Endodermal cell (in vitro differentiated cells): Measurements from ENCODE around the gene SRPK3. TPM values are rescaled to one million over a fixed set of nuclear protein-coding genes. Genes with fewer than 3 reads are reported as not detected.

Source experiments
- DNase-seq: peaks from one replicate; pipeline ENCODE4 v3.0.0-alpha.2; 2017
- H3K27ac ChIP-seq: 2 replicates; pipeline ENCODE4 v1.5.1; 2013; ENCODE audit warnings: mild to moderate bottlenecking, low read depth, low read length, moderate library complexity
- H3K27me3 ChIP-seq: 2 replicates; pipeline ENCODE4 v1.6.1; 2013; ENCODE audit warnings: mild to moderate bottlenecking, low read length, moderate library complexity; ENCODE audit not compliant: insufficient read depth, control insufficient read depth, poor library complexity, severe bottlenecking
- H3K36me3 ChIP-seq: 2 replicates; pipeline ENCODE4 v1.7.0; 2013; ENCODE audit warnings: mild to moderate bottlenecking, low read length, moderate library complexity; ENCODE audit not compliant: control insufficient read depth, insufficient read depth
- H3K4me1 ChIP-seq: one replicate; pipeline ENCODE4 v1.7.0; 2013; ENCODE audit warnings: low read length; ENCODE audit not compliant: control insufficient read depth, insufficient read depth
- H3K4me3 ChIP-seq: 2 replicates; pipeline ENCODE4 v1.5.1; 2013; ENCODE audit warnings: mild to moderate bottlenecking, low read length, moderate library complexity
- H3K9ac ChIP-seq: 2 replicates; pipeline ENCODE4 v1.6.1; 2013; ENCODE audit warnings: mild to moderate bottlenecking, low read length, moderate library complexity; ENCODE audit not compliant: poor library complexity, severe bottlenecking; ENCODE audit errors: extremely low read depth
- H3K9me3 ChIP-seq: 2 replicates; pipeline ENCODE4 v1.6.1; 2013; ENCODE audit warnings: mild to moderate bottlenecking, low read length, moderate library complexity; ENCODE audit not compliant: control insufficient read depth
- H3K27ac Mint-ChIP-seq: 2 replicates; pipeline ENCODE4 v1.8.0; 2020; ENCODE audit warnings: mixed read lengths
- H3K27me3 Mint-ChIP-seq: 2 replicates; pipeline ENCODE4 v1.8.0; 2021; ENCODE audit warnings: mild to moderate bottlenecking, mixed read lengths; ENCODE audit not compliant: insufficient read depth
- H3K36me3 Mint-ChIP-seq: 2 replicates; pipeline ENCODE4 v1.8.0; 2020; ENCODE audit warnings: low read depth, mixed read lengths
- H3K4me1 Mint-ChIP-seq: 2 replicates; pipeline ENCODE4 v1.8.0; 2020; ENCODE audit warnings: mixed read lengths
- H3K4me3 Mint-ChIP-seq: 2 replicates; pipeline ENCODE4 v1.8.0; 2020; ENCODE audit warnings: mild to moderate bottlenecking, moderate library complexity, mixed read lengths
- H3K9me3 Mint-ChIP-seq: 2 replicates; pipeline ENCODE4 v1.8.0; 2020; ENCODE audit warnings: mild to moderate bottlenecking, mixed read lengths
- CTCF ChIP-seq: fragments of 200-600 bp; sonication (generic); conservative IDR thresholded peaks from 2 replicates; pipeline ENCODE4 v1.5.0; 2021; ENCODE audit warnings: antibody characterized with exemption, mild to moderate bottlenecking
- WGBS, 2 experiments: methylation state at CpG; one replicate each; pipeline versions ENCODE4 v1.1.5 to v1.1.7; 2013; ENCODE audit warnings: missing lambda C conversion rate in 2 of 2, mixed read lengths in 1 of 2; ENCODE audit not compliant: insufficient coverage in 1 of 2, insufficient read length in 1 of 2; 5-methylcytosine and 5-hydroxymethylcytosine counted together
- total RNA-seq, 2 donors: library from RNA; stranded (reverse); fragmentation: NEBNext Ultra II Directional in 1 of 2; extraction: Animal tissue kit (Norgen Biotek cat#: 25700) in 1 of 2; gene quantifications; 2 replicates in 1 of 2; 3 replicates in 1 of 2; pipeline ENCODE4 v1.2.1, GENCODE V29; 2021

SRPK3 gene
- total RNA-seq, 2 donors from 2014 or later: not detected

- Mint-ChIP-seq H3K4me1 (no peaks in the 10 kb centered on the region), H3K27me3 (no peaks in the 10 kb centered on the region), H3K4me3 (no peak overlapping the region), H3K27ac (no peak overlapping the region), H3K36me3 (peaks cover 9% of the 10 kb centered on the region), H3K9me3 (peaks cover 72% of the 10 kb centered on the region)
- H3K9me3 ChIP-seq: no peaks in the 10 kb centered on the region
- H3K4me1 ChIP-seq: no peaks in the 10 kb centered on the region
- no peaks in the 10 kb centered on the region for H3K36me3 ChIP-seq
- DNase-seq: no peak
- H3K4me3 ChIP-seq: no peak overlapping the region
- TF ChIP-seq CTCF: no peak
- 94 to 100% methylated on average over 4 to 13 of the region's 13 CpGs for WGBS, 2 experiments
- no peaks in the 10 kb centered on the region for H3K27me3 ChIP-seq
- no peak overlapping the region for H3K9ac ChIP-seq
- H3K27ac ChIP-seq: no peak overlapping the region
Observed at GRCh38 chrX:153805436-153805835, 24.6 kb downstream of the SRPK3 start.

- Histone ChIP-seq H3K27ac (no peak overlapping the region), H3K27me3 (no peaks in the 10 kb centered on the region), H3K9ac (no peak overlapping the region), H3K9me3 (no peaks in the 10 kb centered on the region), H3K36me3 (no peaks in the 10 kb centered on the region), H3K4me1 (no peaks in the 10 kb centered on the region), H3K4me3 (no peak overlapping the region)
- Mint-ChIP-seq H3K27me3 (no peaks in the 10 kb centered on the region), H3K36me3 (peaks cover 9% of the 10 kb centered on the region), H3K27ac (no peak overlapping the region), H3K9me3 (peaks cover 72% of the 10 kb centered on the region), H3K4me1 (no peaks in the 10 kb centered on the region), H3K4me3 (no peak overlapping the region)
- TF ChIP-seq CTCF: no peak
- DNase-seq: no peak
- 95 to 97% methylated on average over 13 to 28 of the region's 28 CpGs for WGBS, 2 experiments
Observed at GRCh38 chrX:153806999-153807575, 26.2 kb downstream of the SRPK3 start.

- Histone ChIP-seq H3K27me3 (no peaks in the 10 kb centered on the region), H3K27ac (no peak overlapping the region), H3K4me3 (no peak overlapping the region), H3K9ac (no peak overlapping the region), H3K36me3 (no peaks in the 10 kb centered on the region), H3K9me3 (no peaks in the 10 kb centered on the region), H3K4me1 (no peaks in the 10 kb centered on the region)
- Mint-ChIP-seq H3K4me1 (no peaks in the 10 kb centered on the region), H3K9me3 (peaks cover 72% of the 10 kb centered on the region), H3K36me3 (peaks cover 5% of the 10 kb centered on the region), H3K27me3 (no peaks in the 10 kb centered on the region), H3K4me3 (no peak overlapping the region), H3K27ac (no peak overlapping the region)
- DNase-seq: no peak
- TF ChIP-seq CTCF: no peak
- WGBS, 2 experiments: 90 to 96% methylated on average over 2 to 19 of the region's 19 CpGs
Observed at GRCh38 chrX:153807976-153808375, 27.1 kb downstream of the SRPK3 start.
